ENCODE data around the gene ESPN. TPM values are rescaled to one million over a fixed set of nuclear protein-coding genes. Genes with fewer than 3 reads are reported as not detected.

ESPN gene
- total RNA-seq, 3 donors from 2014 or later (not counting 1 experiment from before 2014, with no cell fraction given): 1.1 to 2.0 (median 1.7) TPM

- H3K27me3 Mint-ChIP-seq (ENCODE audit: low read depth in 2 of 2): peaks cover 7 to 30% of the 10 kb centered on the region in 2 donors
- peak overlapping the region; percentile 37 for H3K4me3 Mint-ChIP-seq
- peaks cover 0 to 5% of the 10 kb centered on the region in 2 donors for H3K4me1 Mint-ChIP-seq
- H3K9me3 Mint-ChIP-seq: no peaks in the 10 kb centered on the region
- DNase-seq: no peak
- WGBS (ENCODE audit: insufficient coverage): 1% methylated on average over 67 of the region's 67 CpGs
- H3K36me3 ChIP-seq (ENCODE audit: control insufficient read depth, insufficient read depth, low read length): no peaks in the 10 kb centered on the region
- H3K4me1 ChIP-seq (ENCODE audit: control insufficient read depth, insufficient read depth, low read length): peaks cover 25% of the 10 kb centered on the region
- TF ChIP-seq, protein P1, sequence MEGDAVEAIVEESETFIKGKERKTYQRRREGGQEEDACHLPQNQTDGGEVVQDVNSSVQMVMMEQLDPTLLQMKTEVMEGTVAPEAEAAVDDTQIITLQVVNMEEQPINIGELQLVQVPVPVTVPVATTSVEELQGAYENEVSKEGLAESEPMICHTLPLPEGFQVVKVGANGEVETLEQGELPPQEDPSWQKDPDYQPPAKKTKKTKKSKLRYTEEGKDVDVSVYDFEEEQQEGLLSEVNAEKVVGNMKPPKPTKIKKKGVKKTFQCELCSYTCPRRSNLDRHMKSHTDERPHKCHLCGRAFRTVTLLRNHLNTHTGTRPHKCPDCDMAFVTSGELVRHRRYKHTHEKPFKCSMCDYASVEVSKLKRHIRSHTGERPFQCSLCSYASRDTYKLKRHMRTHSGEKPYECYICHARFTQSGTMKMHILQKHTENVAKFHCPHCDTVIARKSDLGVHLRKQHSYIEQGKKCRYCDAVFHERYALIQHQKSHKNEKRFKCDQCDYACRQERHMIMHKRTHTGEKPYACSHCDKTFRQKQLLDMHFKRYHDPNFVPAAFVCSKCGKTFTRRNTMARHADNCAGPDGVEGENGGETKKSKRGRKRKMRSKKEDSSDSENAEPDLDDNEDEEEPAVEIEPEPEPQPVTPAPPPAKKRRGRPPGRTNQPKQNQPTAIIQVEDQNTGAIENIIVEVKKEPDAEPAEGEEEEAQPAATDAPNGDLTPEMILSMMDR (IDR thresholded peaks at IDR 0.05): no peak
- intact Hi-C loops (cut with micrococcal nuclease): no loop called here
- no peak overlapping the region for H3K27ac ChIP-seq (ENCODE audit: low read length)
- no peaks in the 10 kb centered on the region for H3K9me3 ChIP-seq (ENCODE audit: control insufficient read depth, insufficient read depth, low read length)
- H3K27me3 ChIP-seq (ENCODE audit: control insufficient read depth, insufficient read depth, low read length): peaks cover 17% of the 10 kb centered on the region
- H3K4me3 ChIP-seq (ENCODE audit: low read length): no peak overlapping the region
- ATAC-seq: peak in 1 of 3 donors; percentile 20
- H3K36me3 Mint-ChIP-seq: no peaks in the 10 kb centered on the region
- no peak overlapping the region for H3K27ac Mint-ChIP-seq
Measured at GRCh38 chr1:6447016-6447817, 22.6 kb downstream of the ESPN start.

- peaks cover 25% of the 10 kb centered on the region for H3K4me1 ChIP-seq (ENCODE audit: control insufficient read depth, insufficient read depth, low read length)
- DNase-seq (peak in 1 of 2 donors; percentile 70), ATAC-seq (peak in 2 of 3 donors; percentile 45 to 49)
- Mint-ChIP-seq H3K27me3 (ENCODE audit: low read depth in 2 of 2) (peaks cover 9 to 33% of the 10 kb centered on the region in 2 donors), H3K27ac (no peak overlapping the region), H3K4me3 (peak overlapping the region; percentile 37), H3K9me3 (no peaks in the 10 kb centered on the region), H3K36me3 (no peaks in the 10 kb centered on the region), H3K4me1 (peaks cover 0 to 6% of the 10 kb centered on the region in 2 donors)
- no peak overlapping the region for H3K4me3 ChIP-seq (ENCODE audit: low read length)
- TF ChIP-seq, protein P1 (IDR thresholded peaks at IDR 0.05): no peak
- H3K36me3 ChIP-seq (ENCODE audit: control insufficient read depth, insufficient read depth, low read length): no peaks in the 10 kb centered on the region
- no peak overlapping the region for H3K27ac ChIP-seq (ENCODE audit: low read length)
- WGBS (ENCODE audit: insufficient coverage): 5% methylated on average over 68 of the region's 68 CpGs
- no peaks in the 10 kb centered on the region for H3K9me3 ChIP-seq (ENCODE audit: control insufficient read depth, insufficient read depth, low read length)
- intact Hi-C loops (cut with micrococcal nuclease): no loop called here
- peaks cover 17% of the 10 kb centered on the region for H3K27me3 ChIP-seq (ENCODE audit: control insufficient read depth, insufficient read depth, low read length)
Measured at GRCh38 chr1:6447818-6448748, 23.5 kb downstream of the ESPN start.

DNA sequence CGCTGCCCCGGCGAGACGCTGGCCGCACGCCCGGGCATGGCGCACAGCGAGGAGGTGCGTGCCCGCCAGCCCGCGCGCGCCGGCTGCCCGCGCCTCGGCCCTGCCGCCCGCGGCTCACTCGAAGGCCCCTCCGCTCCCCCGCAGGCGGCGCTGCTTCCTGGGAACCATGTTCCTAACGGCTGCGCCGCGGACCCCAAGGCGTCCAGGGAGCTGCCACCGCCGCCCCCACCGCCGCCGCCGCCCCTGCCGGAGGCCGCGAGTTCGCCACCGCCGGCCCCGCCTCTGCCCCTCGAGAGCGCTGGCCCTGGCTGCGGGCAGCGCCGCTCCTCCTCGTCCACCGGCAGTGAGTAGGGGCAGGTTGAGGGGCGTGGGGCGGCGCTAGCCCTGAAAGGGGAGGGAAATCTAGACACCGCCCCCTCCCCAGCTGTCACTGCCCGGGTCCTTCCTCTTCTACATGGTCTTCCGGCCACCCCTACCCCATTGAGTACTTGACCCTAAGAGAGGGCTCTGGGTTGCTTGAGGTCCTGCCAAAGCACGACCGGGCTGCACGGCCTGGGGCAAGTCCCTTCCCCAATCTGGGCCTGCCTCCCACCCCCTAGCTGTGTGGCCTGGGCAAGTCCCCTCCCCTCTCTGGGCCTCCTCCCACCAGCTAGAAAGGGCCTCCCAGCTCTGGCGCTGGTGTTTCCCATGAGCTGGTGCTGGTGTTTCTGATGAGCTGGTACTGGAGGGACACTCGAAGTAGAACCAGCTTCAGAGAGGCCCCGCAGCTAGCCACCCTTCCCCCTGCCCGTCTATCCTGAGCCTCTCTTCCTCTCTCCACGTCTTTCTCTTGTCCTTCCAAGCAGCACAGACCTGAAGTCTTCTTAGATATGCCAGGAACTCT, 24.4 kb downstream of the ESPN start:
- ATAC-seq (peak; percentile 21 to 54 (median 27)), DNase-seq (peak in 1 of 2 donors; percentile 69)
- 5% methylated on average over 59 of the region's 66 CpGs for WGBS (ENCODE audit: insufficient coverage)
- Histone ChIP-seq H3K27me3 (ENCODE audit: control insufficient read depth, insufficient read depth, low read length) (peaks cover 17% of the 10 kb centered on the region), H3K9me3 (ENCODE audit: control insufficient read depth, insufficient read depth, low read length) (no peaks in the 10 kb centered on the region), H3K4me3 (ENCODE audit: low read length) (no peak overlapping the region), H3K4me1 (ENCODE audit: control insufficient read depth, insufficient read depth, low read length) (peaks cover 25% of the 10 kb centered on the region), H3K36me3 (ENCODE audit: control insufficient read depth, insufficient read depth, low read length) (no peaks in the 10 kb centered on the region), H3K27ac (ENCODE audit: low read length) (no peak overlapping the region)
- no peaks in the 10 kb centered on the region for H3K9me3 Mint-ChIP-seq
- H3K4me1 Mint-ChIP-seq: peaks cover 0 to 11% of the 10 kb centered on the region in 2 donors
- H3K27ac Mint-ChIP-seq: peak overlapping the region in 1 of 2 donors; percentile 51
- intact Hi-C loops (cut with micrococcal nuclease): no loop called here
- H3K4me3 Mint-ChIP-seq: peak overlapping the region; percentile 17
- H3K27me3 Mint-ChIP-seq (ENCODE audit: low read depth in 2 of 2): peaks cover 17 to 41% of the 10 kb centered on the region in 2 donors
- H3K36me3 Mint-ChIP-seq: no peaks in the 10 kb centered on the region
- TF ChIP-seq, protein P1 (IDR thresholded peaks at IDR 0.05): no peak
